ENCODE results near the gene NFIA.

NFIA gene

DNA sequence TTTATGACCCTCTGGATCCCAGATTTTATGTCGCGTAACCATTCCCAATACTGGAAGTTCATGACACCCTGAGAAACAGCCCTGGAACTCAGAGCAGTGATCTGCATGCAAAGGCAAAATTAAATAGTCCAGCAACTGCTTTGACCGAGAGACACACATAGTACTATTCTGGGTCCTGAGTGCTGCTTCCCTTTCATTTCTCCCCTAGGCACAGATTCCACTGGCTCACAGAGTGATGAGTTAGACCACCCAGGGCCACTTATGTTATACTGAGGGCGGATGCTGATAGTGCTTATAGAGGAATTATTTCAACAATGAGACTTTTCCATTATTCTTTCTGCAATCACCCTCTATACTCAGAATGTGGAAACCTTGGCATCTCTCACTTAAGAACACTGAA, 69.2 kb downstream of the NFIA start:
- FAIRE-seq, result no peak
- no peak for DNase-seq (ENCODE audit: low spot score)

DNA sequence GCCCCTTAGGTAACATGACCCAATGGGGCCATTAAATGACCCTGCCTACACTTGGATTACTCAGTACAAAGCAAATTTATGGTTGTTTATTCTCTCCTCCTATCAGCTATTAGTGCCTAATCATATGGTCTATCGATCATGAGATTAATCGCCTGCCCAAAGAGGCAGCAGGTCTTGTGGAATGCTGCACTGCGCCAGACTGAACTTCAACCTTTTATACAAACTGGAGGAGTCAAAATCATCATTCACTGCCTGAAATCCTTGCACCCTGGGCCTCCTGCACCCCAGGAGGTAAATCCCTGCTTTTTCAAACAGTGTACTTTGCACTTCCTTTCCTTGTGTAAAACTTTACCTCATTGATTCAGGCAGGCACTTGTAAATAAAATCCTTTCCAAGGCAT, 69.7 kb downstream of the NFIA start:
- DNase-seq (ENCODE audit: low spot score) (no peak), FAIRE-seq (no peak)

DNA sequence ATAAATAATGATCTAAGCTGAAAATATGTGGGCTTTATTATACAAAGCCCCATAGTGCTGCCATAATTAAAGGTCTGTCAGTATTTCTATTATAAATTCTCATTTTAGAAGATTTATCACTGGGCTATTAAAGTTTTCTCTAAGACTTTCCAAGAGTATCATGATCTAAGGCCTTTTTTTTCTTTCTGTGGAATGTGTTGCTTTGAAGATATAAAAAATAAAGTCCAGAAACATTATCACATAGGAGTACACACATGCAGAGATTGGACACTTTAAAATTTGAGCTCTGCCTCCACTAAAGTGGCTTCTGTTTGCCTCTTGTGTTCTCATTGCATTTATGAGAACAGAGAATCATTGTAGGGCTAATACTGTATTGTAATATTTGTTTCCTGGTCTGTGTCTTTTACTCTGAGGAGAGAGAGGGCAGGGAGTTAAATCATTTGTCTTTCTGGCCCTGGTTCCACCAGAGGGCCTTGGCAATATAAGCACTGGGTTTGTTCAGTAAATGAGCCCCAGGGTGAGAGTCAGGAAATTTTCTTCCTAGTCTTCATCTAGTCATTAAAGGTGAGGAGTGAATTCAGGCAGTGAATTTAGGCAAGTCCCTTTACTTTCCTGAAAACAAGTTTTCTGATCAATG, 70.2 kb downstream of the NFIA start:
- DNase-seq (ENCODE audit: low spot score) (no peak), FAIRE-seq (no peak)

GRCh38 chr1:61156576-61157467, 74.5 kb downstream of the NFIA start:
- FAIRE-seq (no peak), DNase-seq (ENCODE audit: low spot score) (no peak)

DNA sequence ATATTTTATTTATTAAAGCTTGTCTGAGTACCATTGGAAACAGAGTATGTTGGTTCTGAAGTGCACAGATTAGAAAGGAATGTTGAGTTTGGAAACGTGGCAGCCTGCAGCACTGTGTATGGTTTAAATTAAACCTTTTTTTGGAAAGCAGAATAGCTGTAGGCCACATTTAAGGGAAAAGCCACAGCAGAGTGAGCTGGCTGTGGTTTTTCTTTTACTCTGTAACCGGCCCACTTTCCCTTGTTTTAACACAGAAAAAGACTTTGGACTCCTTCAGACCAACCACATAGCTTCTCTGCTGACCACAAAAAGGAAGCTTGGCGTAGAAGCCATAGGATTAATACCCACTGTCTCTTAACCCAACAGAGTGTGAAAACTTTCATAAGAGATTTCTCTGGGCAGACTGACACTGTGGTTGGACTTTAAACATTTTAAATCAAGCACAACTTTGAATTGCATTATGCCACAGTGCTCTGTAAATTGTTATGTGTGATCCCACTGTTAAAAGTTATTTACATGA, 75.2 kb downstream of the NFIA start:
- peak; percentile 80 for DNase-seq (ENCODE audit: low spot score)

GRCh38 chr1:61158591-61158990, 76.2 kb downstream of the NFIA start:
- no peak for DNase-seq (ENCODE audit: low spot score)
- no peak for FAIRE-seq

More for the DNA sequence above, 75.2 kb downstream of the NFIA start:
- peak; percentile 99 for FAIRE-seq

DNA sequence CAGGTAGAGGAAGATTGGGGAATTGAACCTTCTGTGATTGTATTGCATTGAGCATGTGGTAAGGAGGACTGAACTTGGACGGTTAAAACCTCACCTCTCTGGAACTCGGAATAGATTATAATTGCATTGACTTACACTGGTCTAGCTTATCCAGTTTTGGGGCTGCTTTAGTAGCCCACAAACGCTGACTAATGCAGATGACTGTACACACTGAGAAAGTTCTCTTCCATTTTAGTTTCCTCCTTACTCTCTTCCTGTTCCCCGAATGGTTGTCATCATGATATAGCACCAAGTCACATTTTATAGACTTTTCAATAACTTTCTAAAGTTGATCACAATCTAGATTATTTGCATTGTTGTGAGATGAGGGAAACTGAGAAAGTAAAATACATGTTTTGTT, 78.2 kb downstream of the NFIA start:
- FAIRE-seq (no peak), DNase-seq (ENCODE audit: low spot score) (no peak)

- DNase-seq (ENCODE audit: low spot score), result no peak
- FAIRE-seq, result peak; percentile 24
Observed at GRCh38 chr1:61162520-61163258, 80.3 kb downstream of the NFIA start.

- DNase-seq (ENCODE audit: low spot score) (no peak), FAIRE-seq (no peak)
Observed at GRCh38 chr1:61163355-61163754, 81.0 kb downstream of the NFIA start.

DNA sequence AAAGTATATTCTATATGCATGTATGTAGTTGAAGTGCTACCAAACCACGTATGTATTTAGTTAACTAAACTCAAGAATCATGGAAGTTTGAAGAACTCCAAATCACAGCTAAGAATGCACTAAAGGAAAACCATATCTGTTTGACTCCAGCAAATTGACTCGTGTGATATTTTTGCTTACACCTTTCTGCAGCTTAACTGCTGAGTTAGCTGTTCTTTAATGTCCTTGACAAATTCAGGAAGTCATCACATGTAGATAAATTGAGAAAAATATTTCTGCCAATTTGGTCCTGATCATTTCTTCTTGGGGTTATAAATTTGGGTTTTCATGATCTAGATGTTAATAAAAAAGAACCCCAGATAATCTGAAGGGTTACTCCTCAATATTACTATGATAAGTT, 83.0 kb downstream of the NFIA start:
- FAIRE-seq, result no peak
- no peak for DNase-seq (ENCODE audit: low spot score)

DNA sequence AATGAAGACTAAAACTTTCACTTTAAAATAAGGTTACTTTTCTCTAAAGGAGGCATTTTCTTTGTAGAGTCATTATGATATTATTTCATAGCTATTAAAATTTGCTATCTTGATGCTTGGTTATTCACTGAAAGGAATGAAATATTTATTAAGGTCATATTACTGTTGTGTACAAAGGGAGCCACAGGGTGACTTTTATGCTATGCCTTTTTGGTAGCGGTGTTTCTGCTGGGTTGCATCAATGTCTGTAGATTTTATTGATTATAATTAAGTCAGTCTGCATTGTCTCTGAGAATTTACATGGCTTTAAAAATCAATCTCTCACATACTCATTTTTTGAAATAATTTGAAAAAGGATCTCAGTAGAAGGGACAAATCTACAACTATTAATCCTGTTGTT, 84.9 kb downstream of the NFIA start:
- FAIRE-seq, result no peak
- no peak for DNase-seq (ENCODE audit: low spot score)

GRCh38 chr1:61169045-61169444, 86.7 kb downstream of the NFIA start:
- FAIRE-seq (no peak), DNase-seq (ENCODE audit: low spot score) (no peak)

DNA sequence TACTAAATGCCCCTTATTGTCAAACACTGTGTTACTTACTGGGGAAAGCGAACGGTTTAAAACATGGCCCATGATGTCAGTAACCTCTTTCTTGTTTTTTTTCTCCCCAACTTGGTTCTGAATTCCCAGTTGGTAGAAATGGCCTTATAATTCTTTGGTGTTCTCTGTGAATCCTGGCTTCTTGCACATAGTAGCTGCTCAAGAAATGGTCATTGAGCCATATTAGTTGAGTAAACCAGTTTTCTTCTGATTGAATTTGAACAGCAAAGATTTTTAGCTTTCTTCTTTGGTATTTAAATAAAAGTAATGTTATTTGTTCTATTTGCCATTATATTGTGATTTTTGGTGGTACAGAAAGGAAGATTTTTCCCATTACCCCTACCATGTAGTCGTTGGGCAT, 87.3 kb downstream of the NFIA start:
- no peak for DNase-seq (ENCODE audit: low spot score)
- FAIRE-seq, result no peak

GRCh38 chr1:61170328-61171238, 88.2 kb downstream of the NFIA start:
- FAIRE-seq (no peak), DNase-seq (ENCODE audit: low spot score) (no peak)

- FAIRE-seq (no peak), DNase-seq (ENCODE audit: low spot score) (no peak)
Observed at GRCh38 chr1:61171346-61171745, 89.0 kb downstream of the NFIA start.

DNA sequence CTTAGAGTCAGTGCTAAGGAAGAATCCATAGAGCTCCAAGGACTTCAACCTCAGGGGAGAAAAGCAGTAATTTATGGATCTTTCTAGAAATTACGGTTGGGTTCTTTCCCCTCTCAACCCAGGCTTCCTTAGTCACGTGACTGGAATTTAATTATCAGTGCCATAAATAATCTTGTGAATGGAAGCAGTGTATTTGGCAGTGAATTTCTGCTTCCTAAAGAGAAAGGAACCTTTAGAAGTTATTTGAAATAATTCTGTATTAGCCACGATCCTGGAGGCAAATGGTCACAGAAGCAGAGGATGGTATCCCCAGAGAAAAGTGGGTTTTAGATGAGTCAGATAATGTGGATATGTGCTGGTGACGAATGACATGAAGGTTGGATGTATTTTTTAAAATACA, 89.6 kb downstream of the NFIA start:
- DNase-seq (ENCODE audit: low spot score), result no peak
- FAIRE-seq, result no peak

DNA sequence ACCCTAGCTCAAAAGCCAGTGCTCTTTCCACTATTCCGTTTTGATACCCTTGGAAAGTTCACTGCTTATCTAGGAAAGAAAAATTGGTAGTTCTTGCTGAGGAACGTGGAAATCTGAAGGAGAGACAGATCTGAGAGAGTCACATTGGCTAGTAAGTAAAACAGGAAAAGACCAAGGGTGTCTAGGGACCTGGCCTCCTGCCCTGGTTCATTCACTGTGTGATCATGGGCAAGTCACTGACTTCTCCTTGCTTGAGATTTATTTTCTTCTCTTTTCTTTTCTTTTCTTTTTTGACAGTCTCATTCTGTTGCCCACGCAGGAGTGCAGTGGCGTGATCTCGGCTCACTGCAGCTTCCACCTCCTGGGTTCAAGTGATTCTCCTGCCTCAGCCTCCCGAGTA, 90.8 kb downstream of the NFIA start:
- DNase-seq (ENCODE audit: low spot score) (no peak), FAIRE-seq (no peak)

GRCh38 chr1:61174060-61174795, 91.9 kb downstream of the NFIA start:
- no peak for FAIRE-seq
- DNase-seq (ENCODE audit: low spot score), result no peak

DNA sequence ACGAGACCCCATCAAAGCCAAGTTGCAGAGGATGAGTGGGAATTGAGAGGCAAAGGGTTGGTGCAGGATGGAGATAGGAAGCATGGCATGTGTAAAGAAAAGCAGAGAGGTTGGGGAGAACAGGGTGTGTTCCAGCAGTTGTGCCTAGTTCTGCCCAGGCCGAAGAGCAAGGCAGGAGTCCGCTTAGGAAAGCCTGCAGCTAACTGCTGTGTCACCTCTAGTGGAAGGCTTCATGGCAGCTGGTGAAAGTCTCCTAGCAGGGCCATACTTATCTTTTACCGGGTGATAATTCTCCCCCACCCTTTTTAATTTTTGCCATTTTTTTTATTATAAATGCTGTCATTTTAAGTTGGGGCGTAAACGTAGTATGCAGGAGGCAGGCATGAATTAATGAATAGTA, 93.6 kb downstream of the NFIA start:
- FAIRE-seq (no peak), DNase-seq (ENCODE audit: low spot score) (no peak)
